A549 treated with RU486 at 1 μM for 4 hours (cell line): ENCODE measurements around the gene PPP1CC. TPM values are rescaled to one million over a fixed set of nuclear protein-coding genes. Genes with fewer than 3 reads are reported as not detected.

Source experiments
- total RNA-seq: library from RNA; stranded (reverse); fragments of 200-300 nt; extraction: Qiagen RNA extraction; gene quantifications from 5 replicates; pipeline ENCODE4 v1.2.3, GENCODE V29; 2022; ENCODE audit warnings: low read depth

The PPP1CC gene
- 130 to 162 TPM (median 151 TPM) in 5 replicates for total RNA-seq

DNA sequence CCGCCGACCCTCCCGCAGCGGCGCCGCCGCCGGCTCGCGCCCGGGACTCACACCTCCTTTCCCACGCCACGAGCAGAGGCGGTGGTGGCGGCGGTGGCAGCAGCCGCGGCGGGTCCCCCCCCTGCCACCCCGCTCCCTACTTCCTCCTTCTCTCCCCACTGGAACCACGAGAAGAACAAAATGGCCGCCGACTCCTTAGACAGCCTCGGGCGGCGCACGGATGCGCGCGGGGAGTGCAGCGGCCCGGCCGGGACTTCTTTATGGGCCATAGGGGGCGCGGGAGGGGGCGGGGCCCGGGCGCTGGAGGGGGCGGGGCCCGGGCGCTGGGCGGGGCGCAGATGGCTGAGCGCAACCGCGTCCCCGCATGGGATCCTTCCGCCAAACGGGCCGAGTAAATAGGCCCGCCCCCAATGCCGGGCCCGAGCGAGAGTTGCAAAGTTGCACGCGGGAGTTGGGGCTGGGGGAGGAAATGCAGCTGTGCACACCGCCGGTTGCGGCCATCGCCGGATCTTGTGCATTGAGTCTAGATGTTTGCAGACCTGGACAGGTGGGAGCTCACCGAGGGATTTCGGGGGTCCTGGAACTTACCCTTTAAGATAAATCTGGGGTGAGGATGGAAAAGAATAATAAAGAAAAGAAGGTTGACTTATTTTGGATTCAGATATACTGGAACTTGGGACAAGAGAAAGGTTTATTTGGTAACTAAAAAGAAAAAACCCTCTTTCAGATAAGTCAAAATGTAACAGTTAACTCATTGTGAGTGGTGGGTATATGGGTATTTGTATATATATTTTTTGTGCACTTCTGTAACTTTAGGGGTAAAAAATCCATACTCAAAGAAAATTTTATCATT is at the start of gene PPP1CC:
Gene PPP1CC, minus strand, starts transcription at position 174 of the 853 bp plus-strand sequence. CDS start 184 bp downstream, outside the sequence.

DNA sequence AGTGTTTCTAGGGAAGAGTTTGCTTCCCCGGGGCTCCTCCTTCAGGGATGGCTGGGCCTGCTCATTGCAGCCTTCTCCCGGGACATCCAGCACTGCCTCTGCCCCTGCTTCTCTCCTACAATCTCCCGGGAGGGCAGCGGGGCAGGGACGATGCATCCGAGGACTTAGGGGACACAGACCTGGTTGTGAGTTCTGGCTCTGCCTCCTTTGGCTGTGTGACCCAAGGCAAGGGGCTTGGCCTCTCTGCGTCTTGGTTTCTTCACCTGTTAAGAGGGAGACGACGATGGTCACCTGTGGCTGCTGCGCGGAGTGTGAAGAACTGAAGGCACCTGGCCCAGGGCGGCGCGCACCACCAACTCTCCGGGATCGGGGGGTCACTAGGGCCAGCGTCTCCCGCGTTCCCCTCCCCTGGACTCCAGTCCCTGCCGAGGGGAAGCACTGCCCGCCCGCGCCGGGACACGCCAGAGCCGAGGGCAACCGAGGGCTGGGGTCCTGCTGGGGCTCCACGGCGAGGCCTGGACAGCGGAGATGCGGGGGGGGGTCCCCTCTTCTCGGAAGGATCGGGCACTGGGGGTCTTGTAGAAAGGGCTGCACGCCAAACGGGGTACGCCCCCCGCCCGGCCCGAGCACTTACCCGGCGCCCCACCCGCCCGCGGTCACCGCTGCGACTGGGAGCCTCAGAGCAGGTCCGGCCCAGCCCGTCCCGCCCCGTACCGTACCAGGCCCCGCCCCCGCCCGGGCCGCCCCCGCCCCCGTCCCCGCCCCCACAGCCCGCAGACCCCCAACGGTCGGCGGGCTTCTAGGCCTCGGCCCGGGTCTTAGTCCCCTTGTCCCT is 54.0 kb downstream of the PPP1CC start, which contains the start of gene HVCN1:
Gene HVCN1, minus strand, starts transcription at position 670 of the 835 bp plus-strand sequence. CDS start 5,870 bp downstream, outside the sequence.

Other genes starting within 250 kb of the PPP1CC start
- gene VPS29, start 240.8 kb downstream of the PPP1CC start, total RNA-seq: 137 to 153 TPM (median 145 TPM) in 5 replicates
- 0.11 to 0.42 TPM (median 0.31 TPM) in 4 of 5 replicates, not detected in the other for gene RAD9B, start 240.6 kb downstream of the PPP1CC start, total RNA-seq
- gene PPTC7, start 159.6 kb downstream of the PPP1CC start, total RNA-seq: 11.8 to 23.5 TPM (median 21.9 TPM) in 5 replicates
- gene TCTN1, start 128.8 kb downstream of the PPP1CC start, total RNA-seq: 24.8 to 35.0 TPM (median 29.5 TPM) in 5 replicates
- gene HVCN1, start 53.8 kb downstream of the PPP1CC start, total RNA-seq: 0.40 to 0.92 TPM (median 0.70 TPM) in 5 replicates
- not detected in 5 replicates for gene CCDC63, start 104.1 kb upstream of the PPP1CC start, total RNA-seq
- 0.25 to 0.27 TPM in 2 of 5 replicates, not detected in the others for gene MYL2, start 177.7 kb upstream of the PPP1CC start, total RNA-seq